ENCODE measurements around the gene ANKFN1.

Gene ANKFN1

GRCh38 chr17:56257075-56257474 lies 103.8 kb downstream of the ANKFN1 start:
- no peak for TF ChIP-seq CTCF (IDR thresholded peaks at IDR 0.05; ENCODE audit: low read depth, low read length, missing control alignments)
- in situ Hi-C loops (cut with HindIII; ENCODE audit: low pct_ligation_motif_present, low sequenced_read_pairs), result no loop called here
- H3K36me3 ChIP-seq (replicated peaks), result no peaks in the 10 kb centered on the region
- H3K27ac ChIP-seq, result no peak overlapping the region
- no peak for DNase-seq
- H3K27me3 ChIP-seq (replicated peaks), result no peaks in the 10 kb centered on the region
- no peak overlapping the region for H3K4me3 ChIP-seq (ENCODE audit: low read depth, low read length)

DNA sequence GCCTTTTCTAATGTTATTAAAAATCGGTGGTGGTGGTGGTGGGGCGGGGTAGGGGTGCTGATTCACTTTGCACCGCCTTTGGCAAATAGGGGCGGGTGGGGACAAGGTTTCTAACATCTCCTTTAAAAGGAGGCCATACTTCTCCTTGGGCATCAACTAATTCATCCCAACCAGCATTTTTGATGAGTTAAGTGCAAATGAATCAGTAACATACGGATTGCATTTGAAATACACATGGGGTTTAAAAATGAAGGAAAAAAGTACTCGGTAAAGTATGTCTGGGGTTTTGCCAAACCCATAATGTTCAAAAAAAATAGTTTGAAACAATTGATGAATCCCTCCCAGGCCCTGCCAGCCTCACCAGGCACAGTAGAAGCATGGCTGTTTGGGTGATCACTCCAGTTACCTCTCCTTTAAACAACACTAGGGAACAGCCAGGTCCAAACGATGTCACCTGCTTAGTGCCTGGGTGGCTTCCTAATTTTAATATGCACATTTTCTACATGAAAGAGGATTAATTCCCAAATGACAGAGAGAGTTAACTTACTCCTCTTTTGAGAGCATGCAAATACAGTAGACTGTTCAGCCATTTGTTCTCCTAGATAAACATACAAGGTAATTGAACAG lies 107.2 kb downstream of the ANKFN1 start:
- no peak overlapping the region for H3K27ac ChIP-seq
- no peaks in the 10 kb centered on the region for H3K27me3 ChIP-seq (replicated peaks)
- no peak for DNase-seq
- no peak for TF ChIP-seq CTCF (IDR thresholded peaks at IDR 0.05; ENCODE audit: low read depth, low read length, missing control alignments)
- no peaks in the 10 kb centered on the region for H3K36me3 ChIP-seq (replicated peaks)
- no peak overlapping the region for H3K4me3 ChIP-seq (ENCODE audit: low read depth, low read length)
- in situ Hi-C loops (cut with HindIII; ENCODE audit: low pct_ligation_motif_present, low sequenced_read_pairs), result no loop called here

- no peak for DNase-seq
- Histone ChIP-seq H3K27ac (no peak overlapping the region), H3K36me3 (replicated peaks) (no peaks in the 10 kb centered on the region), H3K4me3 (ENCODE audit: low read depth, low read length) (no peak overlapping the region), H3K27me3 (replicated peaks) (no peaks in the 10 kb centered on the region)
- TF ChIP-seq CTCF (IDR thresholded peaks at IDR 0.05; ENCODE audit: low read depth, low read length, missing control alignments), result no peak
- in situ Hi-C loops (cut with HindIII; ENCODE audit: low pct_ligation_motif_present, low sequenced_read_pairs), result no loop called here
Observed at GRCh38 chr17:56262803-56263202, 109.5 kb downstream of the ANKFN1 start.

DNA sequence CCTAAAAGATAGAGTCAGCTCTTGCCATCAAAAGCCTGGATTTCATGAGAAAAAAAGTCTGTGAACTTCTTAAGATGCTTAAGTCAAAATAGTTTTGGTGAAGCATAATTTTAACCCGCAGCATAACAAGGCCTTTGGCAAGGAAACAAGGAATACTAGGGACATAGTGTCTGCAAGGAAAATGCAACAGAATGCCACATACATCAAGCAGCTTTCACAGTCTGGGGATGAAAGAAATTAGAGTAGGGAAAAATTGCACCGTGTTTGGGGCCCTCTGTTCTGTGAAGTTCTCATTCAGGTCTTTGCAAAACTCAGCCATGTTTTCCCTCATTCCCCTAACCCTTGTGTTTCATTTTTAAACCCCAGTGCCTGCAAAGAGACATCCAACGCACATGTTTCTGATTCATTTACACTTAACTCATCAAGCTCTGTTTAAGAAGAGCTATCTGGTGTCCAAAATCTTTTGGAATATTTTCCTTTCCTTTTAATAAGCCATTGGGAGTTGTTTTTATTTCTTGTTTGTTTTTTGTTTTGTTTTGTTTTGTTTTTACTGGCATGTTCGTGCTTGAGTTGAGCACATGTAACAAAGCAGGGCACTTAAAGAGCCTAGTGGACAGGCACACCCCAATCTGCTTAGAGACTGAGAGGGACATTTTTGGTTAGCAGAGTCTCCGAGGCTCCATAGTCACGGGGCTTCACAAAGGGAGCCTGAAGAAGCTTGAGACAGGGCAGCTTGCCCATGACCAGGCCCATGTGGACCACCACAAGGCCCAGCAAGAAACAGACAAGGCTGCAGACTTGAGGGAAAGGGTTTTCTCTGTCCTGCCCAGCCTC lies 116.5 kb downstream of the ANKFN1 start:
- Histone ChIP-seq H3K27ac (no peak overlapping the region), H3K36me3 (replicated peaks) (no peaks in the 10 kb centered on the region), H3K27me3 (replicated peaks) (no peaks in the 10 kb centered on the region), H3K4me3 (ENCODE audit: low read depth, low read length) (no peak overlapping the region)
- DNase-seq, result no peak
- TF ChIP-seq CTCF (IDR thresholded peaks at IDR 0.05; ENCODE audit: low read depth, low read length, missing control alignments), result no peak
- in situ Hi-C loops (cut with HindIII; ENCODE audit: low pct_ligation_motif_present, low sequenced_read_pairs), result no loop called here

DNA sequence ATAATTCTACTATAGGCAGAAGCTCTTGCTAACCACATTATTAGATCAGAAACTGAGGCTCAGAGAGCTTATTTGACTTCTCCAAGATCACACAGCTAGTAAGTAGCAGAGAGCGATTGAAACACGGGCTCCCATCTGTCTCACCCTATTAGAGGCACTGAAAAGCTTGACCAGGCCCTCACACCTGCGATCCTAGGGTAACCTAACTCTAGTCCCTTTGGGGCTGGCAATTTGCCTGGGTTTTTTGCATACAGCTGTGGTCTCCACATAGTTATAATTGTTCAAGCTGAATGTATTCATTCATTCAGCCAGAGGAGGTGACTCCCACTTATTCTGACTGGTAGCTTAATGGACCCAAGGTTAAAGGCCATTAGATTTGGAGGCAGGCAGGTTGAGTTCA lies 121.2 kb downstream of the ANKFN1 start:
- no peaks in the 10 kb centered on the region for H3K36me3 ChIP-seq (replicated peaks)
- in situ Hi-C loops (cut with HindIII; ENCODE audit: low pct_ligation_motif_present, low sequenced_read_pairs), result no loop called here
- no peaks in the 10 kb centered on the region for H3K27me3 ChIP-seq (replicated peaks)
- H3K4me3 ChIP-seq (ENCODE audit: low read depth, low read length), result no peak overlapping the region
- no peak for TF ChIP-seq CTCF (IDR thresholded peaks at IDR 0.05; ENCODE audit: low read depth, low read length, missing control alignments)
- no peak overlapping the region for H3K27ac ChIP-seq
- DNase-seq, result no peak
